LNCaP clone FGC (cell line): ENCODE results near the gene VPS25.

Source experiments
- DNase-seq: peaks from one replicate; pipeline ENCODE4 v3.0.0-alpha.2; 2011; ENCODE audit warnings: low read depth
- H3K4me3 ChIP-seq: 2 replicates; pipeline ENCODE4 v1.5.1; 2011; ENCODE audit warnings: mild to moderate bottlenecking, low read depth, low read length, control low read depth
- CTCF ChIP-seq: IDR thresholded peaks from 2 replicates; pipeline ENCODE4 v1.5.1; 2012; ENCODE audit warnings: mild to moderate bottlenecking; ENCODE audit not compliant: control insufficient read depth, insufficient read depth; ENCODE audit errors: extremely low read depth

VPS25 gene

DNA sequence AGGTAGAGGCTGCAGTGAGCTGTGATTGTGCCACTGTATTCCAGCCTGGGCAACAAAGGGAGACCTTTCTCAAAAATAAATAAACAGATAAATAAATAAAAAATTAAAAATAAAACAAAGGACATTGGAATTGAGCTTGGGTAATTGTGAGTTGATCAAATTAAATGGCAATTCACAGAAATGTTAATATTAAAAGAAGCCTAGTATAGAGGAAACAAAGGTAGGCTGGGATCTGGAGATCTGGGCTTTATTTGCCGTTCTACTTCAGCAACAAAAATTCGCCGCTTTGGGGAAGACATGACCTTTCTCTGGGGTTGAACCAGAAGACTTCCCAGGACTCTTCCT lies 332 bp upstream of the VPS25 start:
- DNase-seq: no peak
- H3K4me3 ChIP-seq: peak overlapping the region; percentile 87
- no peak for TF ChIP-seq CTCF

GRCh38 chr17:42774066-42774745 lies 957 bp downstream of the VPS25 start:
- no peak for TF ChIP-seq CTCF
- H3K4me3 ChIP-seq: peak overlapping the region; percentile 87
- DNase-seq: no peak

GRCh38 chr17:42775534-42776098 lies 2.4 kb downstream of the VPS25 start:
- TF ChIP-seq CTCF: no peak
- no peak overlapping the region for H3K4me3 ChIP-seq
- no peak for DNase-seq

- DNase-seq: no peak
- no peak for TF ChIP-seq CTCF
These were observed 5.3 kb downstream of the VPS25 start for GRCh38 chr17:42778570-42778969.

DNA sequence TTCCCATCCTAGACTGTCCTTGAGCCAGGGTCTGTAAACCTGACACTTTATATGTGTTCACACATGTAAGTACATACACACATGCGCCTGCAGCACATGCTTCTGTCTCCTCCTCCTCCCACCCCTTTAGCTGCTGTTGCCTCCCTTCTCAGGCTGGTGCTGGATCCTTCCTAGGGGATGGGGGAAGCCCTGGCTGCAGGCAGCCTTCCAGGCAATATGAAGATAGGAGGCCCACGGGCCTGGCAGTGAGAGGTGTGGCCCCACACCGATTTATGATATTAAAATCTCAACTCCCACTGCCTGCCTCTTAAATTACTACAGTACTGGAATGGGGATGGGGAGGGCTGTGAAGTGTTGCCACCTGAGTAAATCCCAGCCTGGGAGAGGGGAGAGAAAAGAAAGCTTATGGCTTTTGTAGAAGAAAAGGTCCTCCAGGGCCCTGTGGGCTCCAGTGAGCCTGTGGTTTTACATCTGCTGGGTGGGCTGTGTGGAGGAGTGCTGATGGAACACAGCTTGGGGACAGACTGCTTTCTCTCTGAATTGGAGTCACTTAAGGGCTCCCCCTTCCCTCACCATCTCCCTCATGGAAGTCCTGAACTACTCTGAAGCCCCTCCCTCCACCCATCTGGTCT lies 6.2 kb downstream of the VPS25 start:
- no peak for DNase-seq
- no peak overlapping the region for H3K4me3 ChIP-seq
- TF ChIP-seq CTCF: no peak

More at GRCh38 chr17:42778570-42778969, 5.3 kb downstream of the VPS25 start:
- H3K4me3 ChIP-seq: no peak overlapping the region

GRCh38 chr17:42779936-42780850 lies 6.9 kb downstream of the VPS25 start, which contains the start of gene WNK4:
Gene WNK4, plus strand, starts transcription at chr17:42780610. Its CDS starts 89 bp downstream, at chr17:42780699.
- no peak within 1 kb of the TSS for H3K4me3 ChIP-seq
- TF ChIP-seq CTCF: no peak
- no peak for DNase-seq
